Thoracic aorta (tissue), 2 donors: ENCODE results near the gene CCDC88C. TPM values are rescaled to one million over a fixed set of nuclear protein-coding genes. Genes with fewer than 3 reads are reported as not detected.

Experiments used
- ATAC-seq: fragments of 150-250 bp; one replicate; pipeline ENCODE4 v1.8.0; 2017; ENCODE audit warnings: low read depth; ENCODE audit not compliant: insufficient number of reproducible peaks, low FRiP score
- DNase-seq: peaks from one replicate; pipeline ENCODE4 v3.0.0-alpha.2; 2020; ENCODE audit warnings: low spot score
- H3K27ac ChIP-seq, 2 donors: fragments of 200-600 bp; sonication (generic); 1 replicate in 1 of 2; 2 replicates in 1 of 2; pipeline ENCODE4 v1.5.1; 2016; ENCODE audit warnings: mild to moderate bottlenecking in 2 of 2, moderate library complexity in 2 of 2
- H3K27me3 ChIP-seq: fragments of 200-600 bp; sonication (generic); replicated peaks from 2 replicates; pipeline ENCODE4 v1.6.0; 2016; ENCODE audit warnings: mild to moderate bottlenecking; ENCODE audit not compliant: insufficient read depth
- H3K36me3 ChIP-seq: fragments of 200-600 bp; sonication (generic); one replicate; pipeline ENCODE4 v1.5.1; 2016
- H3K4me1 ChIP-seq, 2 donors: fragments of 200-600 bp; sonication (generic); 1 replicate in 1 of 2; 2 replicates in 1 of 2; pipeline versions ENCODE4 v1.5.1 to v1.6.0; 2016; ENCODE audit warnings: low read depth in 2 of 2, mild to moderate bottlenecking in 1 of 2; ENCODE audit not compliant: control insufficient read depth in 1 of 2
- H3K4me3 ChIP-seq: fragments of 200-600 bp; sonication (generic); 2 replicates; pipeline ENCODE4 v1.5.1; 2016; ENCODE audit warnings: mild to moderate bottlenecking
- H3K9me3 ChIP-seq: fragments of 200-600 bp; sonication (generic); 2 replicates; pipeline ENCODE4 v1.5.1; 2016
- total RNA-seq, 2 donors: library from RNA; depleted of rRNA; stranded (reverse); fragments of >200 nt; gene quantifications; one replicate each; pipeline versions ENCODE4 v1.1.0 to v1.2.3, GENCODE V29; 2016
- TF ChIP-seq, protein P1 (sequence below): fragments of 200-600 bp; sonication (generic); IDR thresholded peaks from one replicate; pipeline ENCODE4 v1.5.1; 2019; ENCODE audit warnings: antibody characterized with exemption

CCDC88C gene
- total RNA-seq, 2 donors from 2014 or later = 3.7 to 11.5 TPM

DNA sequence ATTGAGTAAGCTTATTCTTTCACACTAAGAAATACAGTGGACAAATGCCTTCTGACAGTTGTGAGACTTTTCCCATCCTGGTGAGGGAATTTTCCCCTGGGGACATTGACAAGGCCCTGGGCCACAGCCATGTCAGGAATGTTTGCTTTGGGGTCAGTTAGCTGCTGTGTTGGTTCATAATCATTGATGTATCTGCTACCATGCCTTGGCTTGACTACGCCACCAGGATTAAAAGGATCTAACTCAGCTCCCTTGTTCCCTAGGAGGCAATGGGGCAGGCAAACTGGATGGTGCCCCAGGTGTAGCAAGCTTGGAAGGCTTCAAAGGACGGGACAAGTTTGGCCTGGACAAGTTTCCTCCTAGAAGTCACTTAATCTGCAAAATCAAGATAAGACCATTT is 3.1 kb upstream of the CCDC88C start:
- TF ChIP-seq, protein P1, sequence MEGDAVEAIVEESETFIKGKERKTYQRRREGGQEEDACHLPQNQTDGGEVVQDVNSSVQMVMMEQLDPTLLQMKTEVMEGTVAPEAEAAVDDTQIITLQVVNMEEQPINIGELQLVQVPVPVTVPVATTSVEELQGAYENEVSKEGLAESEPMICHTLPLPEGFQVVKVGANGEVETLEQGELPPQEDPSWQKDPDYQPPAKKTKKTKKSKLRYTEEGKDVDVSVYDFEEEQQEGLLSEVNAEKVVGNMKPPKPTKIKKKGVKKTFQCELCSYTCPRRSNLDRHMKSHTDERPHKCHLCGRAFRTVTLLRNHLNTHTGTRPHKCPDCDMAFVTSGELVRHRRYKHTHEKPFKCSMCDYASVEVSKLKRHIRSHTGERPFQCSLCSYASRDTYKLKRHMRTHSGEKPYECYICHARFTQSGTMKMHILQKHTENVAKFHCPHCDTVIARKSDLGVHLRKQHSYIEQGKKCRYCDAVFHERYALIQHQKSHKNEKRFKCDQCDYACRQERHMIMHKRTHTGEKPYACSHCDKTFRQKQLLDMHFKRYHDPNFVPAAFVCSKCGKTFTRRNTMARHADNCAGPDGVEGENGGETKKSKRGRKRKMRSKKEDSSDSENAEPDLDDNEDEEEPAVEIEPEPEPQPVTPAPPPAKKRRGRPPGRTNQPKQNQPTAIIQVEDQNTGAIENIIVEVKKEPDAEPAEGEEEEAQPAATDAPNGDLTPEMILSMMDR = no peak
- no peaks in the 10 kb centered on the region for H3K36me3 ChIP-seq
- no peak overlapping the region for H3K4me3 ChIP-seq
- H3K4me1 ChIP-seq = peaks cover 6 to 14% of the 10 kb centered on the region in 2 donors
- no peak for ATAC-seq
- no peaks in the 10 kb centered on the region for H3K27me3 ChIP-seq
- no peaks in the 10 kb centered on the region for H3K9me3 ChIP-seq
- no peak for DNase-seq
- H3K27ac ChIP-seq = no peak overlapping the region

DNA sequence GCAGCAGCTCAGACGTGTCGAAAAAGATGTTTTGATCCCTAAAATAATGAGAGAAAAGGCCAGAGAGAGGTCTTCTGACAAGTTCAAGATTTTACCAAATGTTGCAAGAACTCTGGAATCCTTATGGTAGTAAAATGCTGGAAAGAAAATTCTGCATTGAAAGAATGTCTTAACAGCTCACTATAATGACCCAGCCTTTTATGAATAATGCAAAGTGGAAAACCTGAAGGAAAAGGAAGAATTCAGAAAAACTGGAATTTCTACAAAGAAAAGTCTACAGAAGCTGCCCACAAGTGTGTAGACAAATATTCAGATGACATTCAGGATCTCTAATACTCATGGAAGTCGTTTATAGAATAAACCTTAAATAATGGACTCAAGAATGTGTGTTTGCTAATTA is 1.8 kb upstream of the CCDC88C start:
- ATAC-seq = no peak
- Histone ChIP-seq H3K4me1 (peaks cover 6 to 14% of the 10 kb centered on the region in 2 donors), H3K36me3 (no peaks in the 10 kb centered on the region), H3K9me3 (no peaks in the 10 kb centered on the region), H3K4me3 (no peak overlapping the region), H3K27me3 (no peaks in the 10 kb centered on the region), H3K27ac (no peak overlapping the region)
- DNase-seq = no peak
- TF ChIP-seq, protein P1 = no peak

DNA sequence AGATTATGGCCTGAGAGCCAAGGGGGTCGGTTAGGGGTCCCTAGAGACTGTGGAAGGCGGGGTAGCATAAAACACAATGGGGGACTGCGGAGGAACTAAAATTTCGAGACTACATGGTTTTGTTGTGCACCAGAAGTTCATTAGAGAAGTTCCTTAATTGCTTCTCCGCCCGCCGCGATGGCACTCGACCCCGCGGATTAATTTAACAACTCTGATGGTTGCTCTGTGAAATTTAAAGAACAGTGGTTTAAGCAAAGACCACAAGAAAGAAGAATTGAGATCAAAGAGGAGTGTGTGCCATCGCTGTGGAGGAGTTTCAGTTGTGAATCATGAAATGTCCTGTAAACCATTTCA is 1.4 kb upstream of the CCDC88C start:
- no peak overlapping the region for H3K27ac ChIP-seq
- no peak for ATAC-seq
- TF ChIP-seq, protein P1 = no peak
- no peaks in the 10 kb centered on the region for H3K27me3 ChIP-seq
- H3K36me3 ChIP-seq = no peaks in the 10 kb centered on the region
- peaks cover 6 to 14% of the 10 kb centered on the region in 2 donors for H3K4me1 ChIP-seq
- H3K4me3 ChIP-seq = peak overlapping the region; percentile 67
- no peak for DNase-seq
- H3K9me3 ChIP-seq = no peaks in the 10 kb centered on the region

DNA sequence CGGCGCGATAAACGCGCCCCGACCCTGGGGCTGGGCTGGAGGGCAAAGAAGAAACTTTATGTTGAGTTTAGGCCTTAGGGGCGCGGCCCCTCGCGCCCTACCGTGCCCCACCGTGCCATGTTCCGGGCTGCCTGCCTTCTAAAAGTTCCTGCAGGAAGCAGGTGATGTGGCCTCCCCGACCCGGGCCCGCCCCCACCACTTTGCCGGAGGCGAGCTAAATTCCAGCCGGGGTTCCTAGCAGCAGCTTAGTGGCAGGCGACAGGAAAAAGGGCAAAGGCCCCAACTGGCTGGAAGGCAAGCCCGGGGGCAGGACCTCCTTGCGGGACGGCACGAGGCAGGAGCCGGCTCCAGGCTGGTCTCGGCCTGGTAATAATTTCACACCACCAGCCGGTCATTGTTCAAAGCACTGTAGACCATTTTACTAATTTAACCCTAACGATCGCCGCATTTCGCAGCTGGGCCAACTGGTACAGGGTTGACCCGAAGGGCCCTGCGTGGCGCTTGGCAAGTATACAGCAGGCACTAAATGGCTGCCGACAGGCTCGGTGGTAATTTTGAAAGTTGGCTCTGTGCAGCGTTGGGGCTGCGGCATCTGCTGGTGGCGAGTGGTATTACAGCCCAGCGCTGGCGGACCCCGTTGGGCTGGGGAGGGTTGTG is 895 bp upstream of the CCDC88C start:
- Histone ChIP-seq H3K27ac (no peak overlapping the region), H3K4me1 (peaks cover 6 to 14% of the 10 kb centered on the region in 2 donors), H3K27me3 (no peaks in the 10 kb centered on the region), H3K36me3 (no peaks in the 10 kb centered on the region), H3K4me3 (peak overlapping the region; percentile 67), H3K9me3 (no peaks in the 10 kb centered on the region)
- ATAC-seq = peak; percentile 24
- no peak for DNase-seq
- TF ChIP-seq, protein P1 = peak; percentile 98

DNA sequence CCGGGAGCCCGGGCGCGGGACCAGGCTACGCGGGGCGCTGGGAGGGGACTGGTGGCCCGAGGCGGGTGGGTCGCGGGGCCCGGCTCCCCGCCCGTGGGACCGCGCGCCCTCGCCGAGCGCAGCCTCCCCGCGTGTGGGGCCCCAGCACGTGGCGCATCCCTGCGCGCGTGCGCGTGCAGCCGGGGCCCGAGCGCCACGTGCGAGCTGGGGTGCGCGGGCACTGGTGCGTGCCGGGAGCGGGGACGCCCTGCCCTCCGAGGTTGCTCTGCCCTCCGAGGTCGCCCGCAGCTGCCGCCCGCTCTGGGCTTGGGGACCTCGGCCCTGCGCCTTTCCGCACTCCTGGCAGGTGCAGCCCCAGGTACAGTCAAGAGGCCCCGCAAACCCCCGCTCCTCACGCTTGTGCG is 365 bp upstream of the CCDC88C start:
- TF ChIP-seq, protein P1 = no peak
- H3K4me1 ChIP-seq = peaks cover 6 to 14% of the 10 kb centered on the region in 2 donors
- DNase-seq = no peak
- H3K27me3 ChIP-seq = no peaks in the 10 kb centered on the region
- no peak for ATAC-seq
- no peaks in the 10 kb centered on the region for H3K36me3 ChIP-seq
- no peak overlapping the region for H3K27ac ChIP-seq
- peak overlapping the region; percentile 67 for H3K4me3 ChIP-seq
- H3K9me3 ChIP-seq = no peaks in the 10 kb centered on the region
